ENCODE data around the gene EEIG2. TPM values are rescaled to one million over a fixed set of nuclear protein-coding genes. Genes with fewer than 3 reads are reported as not detected.

Gene EEIG2
- total RNA-seq, 2 donors from 2014 or later = 7.0 to 9.2 TPM

GRCh38 chr1:108606478-108606877 is 46.6 kb downstream of the EEIG2 start:
- no peak for DNase-seq
- intact Hi-C loops (cut with DNase I) = no loop called here
- H3K9me3 ChIP-seq = no peaks in the 10 kb centered on the region
- H3K4me1 ChIP-seq = no peaks in the 10 kb centered on the region
- ATAC-seq = no peak
- H3K27ac ChIP-seq = no peak overlapping the region
- no peaks in the 10 kb centered on the region for H3K36me3 ChIP-seq (replicated peaks in 1 of 2; ENCODE audit: insufficient read depth in 1 of 2, low read depth in 2 of 2)
- no peak overlapping the region for H3K4me3 ChIP-seq
- H3K27me3 ChIP-seq = no peaks in the 10 kb centered on the region
- no peak for TF ChIP-seq CTCF (IDR thresholded peaks at IDR 0.05)
- no peak for TF ChIP-seq POLR2A (IDR thresholded peaks at IDR 0.05)

- 78 to 81% methylated on average over 11 of the region's 11 CpGs for WGBS, 2 donors
- Histone ChIP-seq H3K4me3 (no peak overlapping the region), H3K9me3 (no peaks in the 10 kb centered on the region), H3K27me3 (no peaks in the 10 kb centered on the region), H3K4me1 (no peaks in the 10 kb centered on the region), H3K36me3 (replicated peaks in 1 of 2; ENCODE audit: insufficient read depth in 1 of 2, low read depth in 2 of 2) (no peaks in the 10 kb centered on the region), H3K27ac (no peak overlapping the region)
- peak; percentile 30 for ATAC-seq
- TF ChIP-seq CTCF (IDR thresholded peaks at IDR 0.05) (no peak), POLR2A (IDR thresholded peaks at IDR 0.05) (no peak)
- intact Hi-C loops (cut with DNase I) = no loop called here
- DNase-seq = peak in 1 of 4 donors; percentile 27
Measured at GRCh38 chr1:108609483-108610049, 49.7 kb downstream of the EEIG2 start.

Other genes starting within 250 kb of the EEIG2 start
- not detected for gene NBPF6, start 109.8 kb upstream of the EEIG2 start, total RNA-seq
- gene HENMT1, start 101.0 kb downstream of the EEIG2 start, total RNA-seq = 1 to 10 TPM; 1.3 to 1.6 TPM
- 10 to 100 TPM; 28.3 to 29.3 TPM for gene PRPF38B, start 132.2 kb downstream of the EEIG2 start, total RNA-seq
- gene FNDC7, start 152.8 kb downstream of the EEIG2 start, total RNA-seq = not detected
- 10 to 100 TPM; 39.6 to 83.0 TPM for gene STXBP3, start 186.6 kb downstream of the EEIG2 start, total RNA-seq

Data from body of pancreas (tissue), 4 donors.